Measurements from ENCODE around the gene CHODL.

CHODL gene

DNA sequence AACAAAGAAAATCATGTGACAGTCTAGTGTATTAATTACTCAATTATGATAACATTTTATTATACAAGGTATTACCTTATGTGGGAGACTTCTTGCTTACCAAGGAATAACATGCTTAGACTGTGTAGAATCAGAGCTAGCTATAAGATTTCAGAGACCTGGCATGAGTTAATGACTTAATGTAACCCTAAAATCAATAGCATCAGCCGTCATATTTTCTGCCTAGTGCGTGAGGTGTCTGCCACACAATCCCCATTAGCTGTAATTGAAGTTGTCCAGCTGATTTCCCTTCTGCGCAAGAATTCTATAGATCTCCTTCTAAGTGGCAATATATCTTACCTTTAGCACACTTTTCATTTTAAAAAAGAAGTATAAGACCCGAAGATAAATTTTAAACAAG is 28.8 kb downstream of the CHODL start:
- TF ChIP-seq, protein P1, sequence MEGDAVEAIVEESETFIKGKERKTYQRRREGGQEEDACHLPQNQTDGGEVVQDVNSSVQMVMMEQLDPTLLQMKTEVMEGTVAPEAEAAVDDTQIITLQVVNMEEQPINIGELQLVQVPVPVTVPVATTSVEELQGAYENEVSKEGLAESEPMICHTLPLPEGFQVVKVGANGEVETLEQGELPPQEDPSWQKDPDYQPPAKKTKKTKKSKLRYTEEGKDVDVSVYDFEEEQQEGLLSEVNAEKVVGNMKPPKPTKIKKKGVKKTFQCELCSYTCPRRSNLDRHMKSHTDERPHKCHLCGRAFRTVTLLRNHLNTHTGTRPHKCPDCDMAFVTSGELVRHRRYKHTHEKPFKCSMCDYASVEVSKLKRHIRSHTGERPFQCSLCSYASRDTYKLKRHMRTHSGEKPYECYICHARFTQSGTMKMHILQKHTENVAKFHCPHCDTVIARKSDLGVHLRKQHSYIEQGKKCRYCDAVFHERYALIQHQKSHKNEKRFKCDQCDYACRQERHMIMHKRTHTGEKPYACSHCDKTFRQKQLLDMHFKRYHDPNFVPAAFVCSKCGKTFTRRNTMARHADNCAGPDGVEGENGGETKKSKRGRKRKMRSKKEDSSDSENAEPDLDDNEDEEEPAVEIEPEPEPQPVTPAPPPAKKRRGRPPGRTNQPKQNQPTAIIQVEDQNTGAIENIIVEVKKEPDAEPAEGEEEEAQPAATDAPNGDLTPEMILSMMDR (conservative IDR thresholded peaks at IDR 0.05; ENCODE audit: low read depth) = no peak
- ChIA-PET POLR2A (ENCODE audit: low non-redundant PET) (no interaction called here), CTCF (interaction anchor here (0.6 kb wide), 1 partner anchor 1906 kb away, joined by 3 read pairs; no protein-coding TSS in a partner anchor)
- DNase-seq (ENCODE audit: low spot score) = no peak
- no peak overlapping the region for H3K27ac ChIP-seq

DNA sequence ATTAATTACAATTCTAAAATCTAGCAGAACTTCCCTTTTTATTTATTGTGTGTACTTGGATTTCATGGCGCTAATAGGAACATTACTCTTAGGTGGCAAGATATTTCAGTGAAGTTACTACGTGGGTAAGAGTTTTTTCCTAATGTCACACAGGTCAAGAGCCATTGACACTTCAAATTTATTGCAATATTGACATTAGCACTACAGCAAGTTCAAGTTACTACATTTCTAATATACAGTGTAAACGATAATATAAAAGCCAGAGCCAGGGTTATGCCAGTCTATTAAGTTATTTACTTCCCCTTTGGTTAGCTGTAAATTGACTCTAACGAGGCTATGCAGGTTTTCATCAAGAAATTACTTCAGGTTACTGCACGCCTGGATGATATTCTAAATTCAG is 29.7 kb downstream of the CHODL start:
- no peak for DNase-seq (ENCODE audit: low spot score)
- CTCF ChIA-PET = no interaction called here
- no peak overlapping the region for H3K27ac ChIP-seq
- POLR2A ChIA-PET (ENCODE audit: low non-redundant PET) = no interaction called here
- TF ChIP-seq, protein P1 (conservative IDR thresholded peaks at IDR 0.05; ENCODE audit: low read depth) = no peak

DNA sequence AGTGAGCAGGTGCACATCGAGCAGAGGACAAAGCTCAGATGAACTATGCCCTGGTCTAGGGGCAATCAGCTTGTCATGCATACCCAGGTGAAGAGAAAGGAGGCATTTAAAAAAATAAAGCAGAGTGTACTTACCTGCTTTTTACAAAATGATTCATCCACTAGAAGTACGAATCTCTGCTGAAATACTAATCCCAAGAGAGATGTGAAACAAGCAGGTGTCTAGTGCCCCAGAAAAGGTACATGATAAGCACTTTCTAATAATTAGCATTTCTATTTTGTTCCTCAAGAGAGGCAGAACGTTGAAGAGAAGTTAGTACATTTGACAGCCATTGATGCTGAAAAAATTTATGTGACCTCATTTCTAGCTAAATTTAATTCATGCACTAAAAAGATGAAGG is 31.1 kb downstream of the CHODL start:
- TF ChIP-seq, protein P1 (conservative IDR thresholded peaks at IDR 0.05; ENCODE audit: low read depth) = no peak
- CTCF ChIA-PET = interaction anchor here (0.6 kb wide), 1 partner anchor 107 kb away, joined by 3 read pairs; no protein-coding TSS in a partner anchor
- no peak overlapping the region for H3K27ac ChIP-seq
- POLR2A ChIA-PET (ENCODE audit: low non-redundant PET) = no interaction called here
- no peak for DNase-seq (ENCODE audit: low spot score)

DNA sequence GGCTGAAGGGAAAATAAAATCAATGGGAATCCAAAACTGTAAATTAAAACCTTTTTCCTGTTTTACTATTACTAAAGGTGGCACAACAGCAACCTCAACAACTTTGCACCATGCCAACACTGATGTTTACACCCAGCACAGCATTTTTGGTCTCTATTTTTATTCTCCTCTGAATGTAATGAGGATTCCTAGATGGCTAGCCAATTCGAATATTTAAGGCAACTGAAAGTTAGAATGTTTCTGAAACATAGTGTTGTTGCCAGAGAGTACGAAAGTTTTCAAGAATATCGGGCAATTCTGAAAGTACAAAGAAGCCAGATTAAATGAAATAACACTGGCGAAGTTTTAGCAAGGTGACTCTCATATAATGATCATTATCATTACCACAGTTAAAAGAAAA is 40.7 kb downstream of the CHODL start:
- CTCF ChIA-PET = no interaction called here
- no peak overlapping the region for H3K27ac ChIP-seq

DNA sequence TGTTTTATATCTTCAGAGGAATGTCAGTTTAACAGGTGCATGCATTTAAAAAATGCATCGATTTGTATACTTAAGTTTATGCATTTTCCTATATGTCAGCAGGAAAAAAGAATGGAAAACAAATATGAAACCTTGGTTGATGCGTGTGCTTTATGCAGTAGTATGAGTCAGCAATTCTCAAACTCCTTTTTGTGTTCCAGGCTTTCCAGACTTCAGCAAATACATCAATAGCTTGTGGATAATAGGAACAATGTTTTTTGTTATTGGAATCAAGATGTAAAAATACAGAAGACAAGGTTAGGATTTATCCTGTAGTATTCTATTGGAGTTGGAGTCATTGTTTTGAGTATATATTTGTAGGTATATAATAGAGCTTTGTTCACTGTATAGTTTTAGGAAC is 45.2 kb downstream of the CHODL start:
- no peak for DNase-seq (ENCODE audit: low spot score)
- TF ChIP-seq, protein P1 (conservative IDR thresholded peaks at IDR 0.05; ENCODE audit: low read depth) = no peak
- no peak overlapping the region for H3K27ac ChIP-seq
- CTCF ChIA-PET = no interaction called here
- POLR2A ChIA-PET (ENCODE audit: low non-redundant PET) = no interaction called here

More for the DNA sequence above, 40.7 kb downstream of the CHODL start:
- no peak for DNase-seq (ENCODE audit: low spot score)
- POLR2A ChIA-PET (ENCODE audit: low non-redundant PET) = no interaction called here
- TF ChIP-seq, protein P1 (conservative IDR thresholded peaks at IDR 0.05; ENCODE audit: low read depth) = no peak

DNA sequence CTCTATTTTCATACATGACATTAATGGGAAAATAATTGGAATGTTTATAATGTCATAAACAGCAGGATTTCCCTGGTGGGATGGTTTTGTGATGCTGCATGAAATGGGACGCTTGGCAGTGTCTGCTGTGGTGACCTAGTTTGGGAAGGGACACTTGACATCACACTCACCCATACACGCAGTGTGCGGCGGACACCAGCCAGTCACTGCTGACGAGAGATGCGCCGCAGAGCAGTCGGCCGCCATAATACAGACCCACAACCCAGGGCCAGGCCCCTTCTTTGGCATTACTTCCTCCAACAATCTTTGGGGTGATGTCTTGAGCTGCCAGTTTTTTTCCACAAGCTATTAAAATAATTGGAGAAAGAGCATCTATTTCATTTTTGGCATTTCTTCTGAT is 49.5 kb downstream of the CHODL start:
- no peak for DNase-seq (ENCODE audit: low spot score)
- ChIA-PET POLR2A (ENCODE audit: low non-redundant PET) (no interaction called here), CTCF (no interaction called here)
- TF ChIP-seq, protein P1 (conservative IDR thresholded peaks at IDR 0.05; ENCODE audit: low read depth) = no peak
- H3K27ac ChIP-seq = no peak overlapping the region

DNA sequence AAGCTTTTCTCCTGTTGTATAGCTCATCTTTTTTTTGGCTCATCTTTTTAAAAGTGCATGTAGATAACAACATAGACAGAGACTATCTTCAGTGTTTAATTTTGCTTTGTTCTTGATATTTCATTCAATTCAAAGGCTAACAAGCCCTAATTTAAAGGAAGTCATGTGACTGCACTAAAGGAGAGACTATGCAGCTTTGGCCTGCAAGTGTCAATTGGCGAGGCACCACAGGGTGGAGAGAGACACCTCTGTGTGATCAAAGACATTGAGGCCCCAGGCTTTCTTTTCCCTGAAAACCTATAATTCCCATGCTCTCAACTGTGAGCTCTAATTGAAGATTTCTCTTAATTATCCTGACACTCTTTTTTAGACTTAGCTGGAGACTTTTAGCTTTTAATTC is 53.6 kb downstream of the CHODL start:
- TF ChIP-seq, protein P1 (conservative IDR thresholded peaks at IDR 0.05; ENCODE audit: low read depth) = no peak
- POLR2A ChIA-PET (ENCODE audit: low non-redundant PET) = no interaction called here
- H3K27ac ChIP-seq = no peak overlapping the region
- CTCF ChIA-PET = no interaction called here
- no peak for DNase-seq (ENCODE audit: low spot score)

All from RWPE1 (cell line).